Renal cortical epithelial cell (primary cell): Measurements from ENCODE around the gene VIPR2. TPM values are rescaled to one million over a fixed set of nuclear protein-coding genes. Genes with fewer than 3 reads are reported as not detected.

ENCODE experiments used
- DNase-seq: peaks from one replicate; pipeline ENCODE4 v3.0.0-alpha.2; 2011; ENCODE audit warnings: low read depth
- total RNA-seq: library from RNA; depleted of rRNA; stranded (reverse); fragments of >200 nt; gene quantifications from 2 replicates; pipeline ENCODE4 v1.2.3, GENCODE V29; 2014

Gene VIPR2
- total RNA-seq, 1 donor from 2014 or later: 0.10 TPM

- no peak for DNase-seq
Measured at GRCh38 chr7:159120540-159120919, 24.1 kb downstream of the VIPR2 start.

GRCh38 chr7:159119851-159120539 lies 24.7 kb downstream of the VIPR2 start:
- DNase-seq: no peak

DNA sequence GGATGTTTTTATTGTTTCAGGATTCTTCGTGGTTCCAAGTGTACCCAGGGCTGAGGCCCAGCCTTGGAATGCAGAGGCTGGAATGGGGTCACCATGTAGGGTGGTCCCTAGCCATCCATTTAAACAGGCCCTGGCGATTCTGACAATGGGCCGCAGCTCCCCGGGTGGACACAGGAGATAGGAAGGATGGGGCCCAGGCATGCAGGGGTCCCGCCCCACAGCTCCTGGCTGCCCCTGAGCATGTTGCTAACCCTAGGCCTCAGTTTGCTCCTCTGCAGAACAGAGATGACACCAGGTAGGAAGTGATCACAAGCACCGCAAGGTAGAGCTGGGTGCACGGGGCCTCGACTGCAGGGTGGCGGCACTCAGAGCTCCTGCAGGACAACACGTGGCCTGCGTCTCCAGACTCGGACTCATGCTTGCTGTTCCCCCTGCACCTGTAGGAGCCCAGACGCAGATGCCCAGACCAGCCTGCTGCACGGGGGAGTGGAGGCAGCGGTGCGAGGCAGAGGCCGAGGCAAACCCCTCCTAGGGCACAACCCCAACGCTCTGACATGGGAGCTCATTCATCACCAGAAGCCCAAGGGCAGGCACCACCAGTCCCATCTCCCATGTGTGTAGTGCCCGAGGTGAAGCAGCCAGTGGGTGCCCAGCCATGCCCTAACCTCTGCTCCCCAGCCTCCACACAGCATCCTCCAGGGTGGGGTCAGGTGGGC lies 25.5 kb downstream of the VIPR2 start:
- no peak for DNase-seq

DNA sequence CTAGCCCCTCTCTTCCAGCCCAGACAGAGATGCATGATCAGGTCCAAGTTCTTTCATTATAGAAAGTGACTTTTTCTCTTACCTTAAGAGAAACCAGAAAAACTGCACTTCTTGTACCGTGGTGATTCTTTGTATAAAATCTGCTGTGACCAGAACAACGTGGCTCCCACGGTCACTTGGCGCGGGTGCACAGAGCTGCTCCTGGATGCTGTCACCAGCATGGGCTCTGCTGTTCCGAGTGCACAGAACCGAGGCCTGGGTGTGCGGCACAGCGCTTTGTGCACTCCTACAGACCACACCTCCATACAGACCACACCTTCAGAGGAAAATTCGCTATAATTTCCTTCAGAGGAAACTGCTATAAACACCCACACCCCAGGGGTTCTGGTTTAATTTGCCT lies 26.0 kb downstream of the VIPR2 start:
- no peak for DNase-seq

DNA sequence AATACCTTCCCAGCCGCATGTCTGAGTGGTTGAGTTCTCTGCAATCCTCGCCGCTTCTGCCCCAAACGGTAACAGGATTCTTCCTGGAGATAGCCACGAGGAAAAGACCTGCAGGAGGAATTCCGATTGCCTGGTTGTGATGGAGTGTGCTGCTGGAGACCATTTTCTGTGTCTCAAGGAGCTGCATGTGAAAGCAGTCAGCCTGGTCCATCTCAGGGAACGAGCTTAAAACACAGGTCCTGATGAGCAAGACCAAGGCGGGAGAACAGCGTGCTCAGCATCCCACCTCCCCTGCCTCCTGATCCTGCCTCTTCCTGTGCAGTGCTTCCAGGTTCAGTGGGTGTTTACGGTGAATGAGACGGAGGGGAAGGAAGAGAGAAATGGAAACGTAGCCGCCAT lies 26.5 kb downstream of the VIPR2 start:
- no peak for DNase-seq

DNA sequence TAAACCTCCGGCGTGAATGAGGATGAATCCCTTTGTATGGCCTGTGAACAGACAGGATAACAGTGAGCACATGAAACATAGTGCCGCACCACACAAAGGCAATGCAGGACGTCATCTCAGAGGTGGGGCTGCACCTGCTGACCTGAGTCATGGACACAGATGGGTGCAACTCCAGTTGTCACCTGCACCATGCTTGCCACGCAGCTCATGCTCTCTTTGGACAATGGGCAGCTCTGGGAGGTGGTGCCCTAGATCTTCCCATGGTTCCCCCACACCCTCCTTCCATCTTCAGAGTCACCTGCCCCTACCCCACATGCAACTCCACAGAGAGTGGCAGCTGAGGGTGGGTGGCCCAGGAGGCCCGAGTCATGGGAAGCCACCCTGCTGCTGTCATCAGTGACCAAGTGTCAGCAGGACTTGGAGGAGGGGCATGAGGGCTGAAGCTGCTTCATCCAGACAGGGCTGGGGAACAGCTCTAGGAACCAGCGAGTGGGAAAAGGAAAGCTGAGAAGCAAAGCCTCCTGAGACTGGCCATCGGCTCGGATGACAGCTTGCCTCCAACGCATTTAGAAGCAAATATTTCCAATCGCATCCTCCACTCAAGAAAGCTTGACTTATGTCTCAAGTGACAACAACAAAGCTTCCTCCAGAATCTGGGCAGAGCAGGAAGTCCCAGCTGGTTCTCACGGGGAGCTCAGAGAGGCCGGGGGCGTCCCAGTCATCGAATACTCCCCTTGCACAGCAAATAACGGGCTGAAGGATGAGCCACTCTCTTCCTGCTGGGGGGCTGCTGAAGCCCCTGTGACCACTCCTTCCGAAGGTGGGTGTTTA lies 27.1 kb downstream of the VIPR2 start:
- no peak for DNase-seq

GRCh38 chr7:159116581-159117339 lies 27.9 kb downstream of the VIPR2 start:
- no peak for DNase-seq

DNA sequence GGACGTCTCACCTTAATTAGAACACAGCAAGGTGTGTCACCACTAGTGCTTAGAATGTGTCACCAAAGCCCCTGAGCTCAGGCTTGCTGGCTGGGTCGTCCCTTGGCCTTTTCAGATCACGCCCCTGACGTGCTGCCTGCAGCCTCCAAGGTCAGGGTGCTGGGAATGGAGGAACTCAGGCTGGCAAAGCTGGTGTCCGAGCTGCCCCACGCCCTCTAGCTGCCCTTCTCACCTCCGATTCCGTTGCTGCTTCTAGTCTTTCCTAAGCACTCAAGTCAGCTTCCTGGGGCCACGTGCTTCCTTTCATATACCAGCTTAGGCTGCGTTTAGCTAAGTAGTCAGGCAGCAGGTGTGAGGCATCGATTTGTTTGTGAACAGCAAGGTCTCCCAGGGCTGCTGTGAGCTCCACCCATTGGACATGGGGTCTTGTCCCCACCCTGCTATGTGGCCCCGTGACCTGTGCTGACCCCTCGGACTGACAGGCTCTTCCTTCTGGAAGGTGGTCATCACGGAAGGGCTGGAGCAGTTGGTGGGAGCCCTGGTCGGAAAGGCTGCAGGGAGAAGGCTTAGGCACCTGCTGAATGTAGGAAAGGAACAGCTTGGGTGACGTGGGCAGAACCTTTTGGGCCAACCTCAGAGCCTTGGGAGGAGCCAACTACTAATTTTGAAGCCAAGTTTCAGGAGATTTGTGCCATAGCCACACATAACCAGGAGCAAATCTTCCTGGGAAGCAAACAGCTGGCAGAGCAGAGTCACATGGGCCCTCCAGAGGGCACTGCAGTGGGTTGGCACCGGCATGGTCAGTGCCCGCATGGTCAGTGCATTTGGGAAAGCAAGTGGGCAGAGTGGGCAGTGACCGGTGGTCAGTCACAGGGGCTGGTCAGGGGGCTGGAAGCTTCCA lies 28.8 kb downstream of the VIPR2 start:
- no peak for DNase-seq

DNA sequence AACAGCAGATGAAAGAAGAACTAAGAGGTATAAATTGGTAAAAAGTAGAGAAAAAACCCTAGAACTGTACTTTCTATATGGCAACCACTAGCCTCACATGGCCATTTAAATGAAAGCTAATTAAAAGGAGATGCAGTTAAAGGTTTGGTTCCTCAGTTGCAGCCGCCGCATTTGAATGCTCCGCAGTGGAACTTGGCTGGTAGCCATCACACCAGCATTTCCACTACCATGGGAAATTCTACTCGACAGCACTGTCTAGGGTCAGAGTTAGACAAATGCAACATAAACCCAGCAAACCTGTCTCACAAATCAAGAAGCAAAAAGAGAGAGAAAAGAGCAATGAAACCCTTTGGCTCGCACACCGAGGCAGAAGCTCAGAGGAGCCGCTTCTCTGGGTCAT lies 29.7 kb downstream of the VIPR2 start:
- DNase-seq: no peak

DNA sequence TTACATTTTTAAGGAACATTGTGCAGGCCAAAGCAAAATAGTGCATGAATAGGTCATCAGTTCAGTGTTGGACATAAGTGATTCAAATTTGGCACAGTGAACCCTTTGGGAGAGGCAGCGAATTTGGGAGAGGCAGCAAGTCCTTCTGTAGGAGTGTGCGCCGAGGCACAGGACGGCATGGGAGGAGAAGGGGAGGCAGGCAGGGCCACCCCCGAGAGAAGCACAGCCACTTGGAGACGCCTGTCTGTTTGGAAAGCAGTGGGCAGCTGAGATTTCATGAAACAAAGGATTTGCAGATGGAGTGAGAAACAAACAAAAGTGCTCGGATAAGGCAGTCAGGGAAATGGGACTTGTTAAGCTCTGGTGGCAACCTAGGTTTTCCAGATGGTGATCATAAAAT lies 30.6 kb downstream of the VIPR2 start:
- no peak for DNase-seq

GRCh38 chr7:159113056-159113455 lies 31.6 kb downstream of the VIPR2 start:
- no peak for DNase-seq

DNA sequence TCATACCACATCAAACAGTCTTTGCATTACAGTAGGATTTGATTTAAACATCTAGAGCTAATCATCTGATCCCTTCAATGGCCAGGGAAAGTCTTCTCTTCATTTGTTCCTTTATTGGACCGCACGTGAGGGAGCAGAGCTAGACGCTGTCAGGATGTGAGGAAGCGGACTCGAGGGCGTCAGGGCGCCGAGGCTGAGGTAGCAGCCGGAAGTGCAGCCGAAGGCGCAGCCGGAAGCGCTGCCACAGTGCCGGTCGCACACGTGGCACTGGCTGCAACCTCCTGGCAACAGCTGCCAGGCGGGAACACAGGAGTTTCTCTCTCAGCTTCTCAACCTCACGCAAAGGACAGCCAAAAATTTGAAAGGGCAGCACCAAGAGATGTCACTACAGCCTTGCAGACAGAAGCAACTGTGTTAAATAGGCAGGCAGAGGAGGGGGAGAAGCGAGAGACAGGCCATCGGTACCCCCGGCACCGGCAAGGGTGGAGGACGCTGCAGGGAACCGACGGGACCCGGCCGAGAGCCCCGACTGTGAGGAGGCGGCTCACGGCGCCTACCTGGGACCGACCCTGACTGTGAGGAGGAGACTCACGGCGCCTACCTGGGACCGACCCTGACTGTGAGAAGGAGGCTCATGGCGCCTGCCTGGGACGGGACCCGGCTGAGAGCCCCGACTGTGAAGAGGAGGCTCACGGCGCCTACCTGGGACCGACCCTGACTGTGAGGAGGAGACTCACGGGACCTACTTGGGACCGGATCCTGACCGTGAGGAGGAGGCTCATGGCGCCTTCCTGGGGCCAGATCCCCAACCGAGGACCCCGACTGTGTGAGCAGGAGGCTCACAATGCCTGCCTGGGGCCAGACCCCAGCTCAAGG lies 32.3 kb downstream of the VIPR2 start:
- DNase-seq: no peak

DNA sequence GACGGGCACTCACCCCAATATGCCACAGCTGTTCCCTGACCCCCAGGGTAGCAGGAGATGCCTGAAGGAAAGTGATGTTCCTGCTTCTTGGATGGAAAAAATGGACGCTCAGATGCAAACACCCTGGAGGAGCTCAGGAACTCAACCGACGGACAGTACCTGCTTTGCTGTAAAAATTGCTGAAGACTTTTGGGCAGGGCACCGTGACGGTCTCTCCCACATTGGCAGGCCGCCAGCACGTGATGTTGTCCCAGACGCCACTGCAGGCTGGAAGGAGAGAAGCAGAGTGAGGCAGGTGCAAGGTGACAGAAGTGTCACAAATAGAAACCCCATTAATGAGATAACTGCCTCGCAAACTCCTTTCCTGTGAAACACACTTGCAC lies 35.0 kb downstream of the VIPR2 start:
- no peak for DNase-seq

DNA sequence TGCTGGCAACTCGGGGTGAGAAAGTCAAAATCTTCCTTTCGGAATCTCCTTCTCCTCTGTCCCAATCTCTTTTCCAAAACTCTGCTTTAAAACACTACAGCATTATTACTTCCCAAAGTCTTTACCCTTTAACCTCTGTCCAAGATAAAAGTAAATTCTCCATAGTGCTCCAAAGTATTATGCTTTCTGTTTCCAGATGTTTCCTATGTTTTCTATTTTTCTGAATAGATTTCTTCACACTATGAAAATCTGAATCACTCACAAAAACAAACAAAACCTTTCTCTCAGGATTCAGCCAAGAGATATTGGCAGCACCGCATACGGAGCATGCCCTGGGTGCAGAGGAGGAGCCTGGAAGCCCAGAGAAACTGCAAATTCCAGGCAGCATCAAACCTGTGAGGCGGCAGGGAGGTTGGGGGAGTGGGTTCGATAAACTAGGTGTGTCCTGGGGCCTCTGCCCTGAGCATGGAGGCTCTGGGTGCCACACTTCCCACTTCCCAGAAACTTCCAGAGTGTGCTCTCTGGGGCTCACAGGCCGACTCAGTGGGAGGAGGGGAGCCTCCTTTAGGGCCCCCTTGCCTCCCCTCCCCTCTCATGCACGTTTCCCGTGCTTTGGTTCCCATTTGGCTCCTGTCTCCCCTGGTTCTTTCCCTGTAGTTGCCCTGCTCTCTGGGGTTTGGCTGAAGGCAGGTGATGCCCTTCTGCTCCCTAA lies 35.6 kb downstream of the VIPR2 start:
- no peak for DNase-seq

- no peak for DNase-seq
Measured at GRCh38 chr7:159108491-159108890, 36.2 kb downstream of the VIPR2 start.

- DNase-seq: no peak
Measured at GRCh38 chr7:159107161-159107892, 37.3 kb downstream of the VIPR2 start.

DNA sequence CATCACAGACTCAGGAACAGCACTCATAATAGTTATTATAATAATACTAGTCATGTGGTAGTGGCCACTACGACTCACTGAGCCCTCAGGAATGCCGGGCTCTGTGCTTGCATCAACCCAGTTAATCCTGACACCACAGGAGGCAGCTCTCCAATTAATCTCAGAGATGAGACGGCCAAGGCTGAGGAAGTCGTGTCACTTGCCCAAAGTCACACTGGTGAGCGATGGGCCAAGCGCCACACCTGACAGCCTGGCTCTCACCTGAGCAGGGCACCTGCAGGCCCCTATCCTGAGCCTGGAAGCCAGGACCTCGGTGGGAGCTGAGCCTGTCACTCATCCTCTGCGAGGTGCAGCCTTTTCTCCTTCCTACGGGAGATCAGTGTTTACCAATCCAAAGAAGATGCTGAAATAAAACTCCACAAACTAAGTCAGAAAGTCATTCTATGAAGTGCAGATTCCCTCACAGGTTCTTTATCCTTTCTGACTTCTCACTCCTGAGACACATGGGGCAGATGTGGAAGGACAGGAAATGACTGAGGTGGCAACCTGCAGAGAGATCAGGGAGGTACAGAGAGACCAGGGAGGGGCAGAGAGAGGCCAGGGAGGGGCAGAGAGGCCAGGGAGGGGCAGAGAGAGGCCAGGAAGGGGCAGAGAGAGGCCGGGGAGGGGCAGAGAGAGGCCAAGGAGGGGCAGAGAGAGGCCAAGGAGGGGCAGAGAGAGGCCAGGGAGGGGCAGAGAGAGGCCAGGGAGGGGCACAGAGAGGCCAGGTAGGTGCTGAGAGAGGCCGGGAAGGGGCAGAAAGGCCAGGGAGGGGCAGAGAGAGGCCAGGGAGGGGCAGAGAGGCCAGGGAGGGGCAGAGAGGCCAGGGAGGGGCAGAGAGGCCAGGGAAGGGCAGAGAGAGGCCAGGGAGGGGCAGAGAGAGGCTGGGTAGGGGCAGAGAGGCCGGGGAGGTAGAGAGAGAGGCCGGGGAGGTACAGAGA lies 38.5 kb downstream of the VIPR2 start:
- DNase-seq: no peak
